ENCODE measurements around the gene PEAK1. TPM values are rescaled to one million over a fixed set of nuclear protein-coding genes. Genes with fewer than 3 reads are reported as not detected.

Gene PEAK1
- total and polyA plus RNA-seq, 9 of the 15 experiments (the other 6 are each of a cell fraction or from before 2014, with no cell fraction given), result 0.99 to 22.4 (median 10.8) TPM

- H3K27ac ChIP-seq (ENCODE audit: extremely low read depth, low read depth, low read length), result no peak overlapping the region
Measured at GRCh38 chr15:77071305-77072223, 348.3 kb downstream of the PEAK1 start.

More at GRCh38 chr15:77071305-77072223, 348.3 kb downstream of the PEAK1 start:
- in situ Hi-C loops (cut with MboI) (no loop called here), intact Hi-C loops (cut with micrococcal nuclease) (no loop called here)
- peak overlapping the region; percentile 92 for H2AFZ ChIP-seq (ENCODE audit: low read depth, low read length)
- H3K27me3 ChIP-seq (ENCODE audit: control insufficient read depth in 2 of 2, insufficient read depth in 2 of 2, low read length in 2 of 2), result peaks cover 13 to 28% of the 10 kb centered on the region in 2 experiments; a peak in 4 of 5 replicates
- ChIA-PET CTCF (ENCODE audit: low intra/inter-chr PET ratio) (no interaction called here), POLR2A (interaction anchor here (0.6 to 1.4 kb wide), 4 partner anchors 13 to 92 kb away, joined by 3 to 5 read pairs (median 3); no protein-coding TSS in a partner anchor)
- FAIRE-seq (no peak), DNase-seq (ENCODE audit: extremely low read depth in 1 of 4, low spot score in 3 of 4) (no peak), ATAC-seq (no peak)
- peaks cover 11 to 33% of the 10 kb centered on the region in 2 experiments for H3K4me1 ChIP-seq (replicated peaks in 1 of 2; ENCODE audit: control insufficient read depth in 2 of 2, insufficient read depth in 2 of 2, low read length in 2 of 2)
- BruUV-seq (replicated peaks), result no TSS peak
- 37% methylated on average over 15 of the region's 15 CpGs for WGBS (ENCODE audit: insufficient coverage, low coverage, missing lambda C conversion rate)
- peaks cover 37% of the 10 kb centered on the region for H3K79me2 ChIP-seq (ENCODE audit: control insufficient read depth, insufficient read depth, low read length)
- H4K20me1 ChIP-seq (replicated peaks; ENCODE audit: control insufficient read depth, insufficient read depth, low read length), result 0 out of 2 replicates have a peak, but pooled peaks cover 9% of the 10 kb centered on the region
- H3K36me3 ChIP-seq (ENCODE audit: control insufficient read depth, insufficient read depth, low read length), result peaks cover 8% of the 10 kb centered on the region; the same call in 1 of the 3 replicates
- peak overlapping the region; percentile 32 to 97; a peak in 3 of 4 replicates for H3K9ac ChIP-seq (ENCODE audit: insufficient read depth in 1 of 2, low read depth in 2 of 2, low read length in 2 of 2)
- peaks cover 5% of the 10 kb centered on the region for H3K9me1 ChIP-seq (ENCODE audit: control insufficient read depth, insufficient read depth, low read length)
- TF ChIP-seq HMBOX1 (IDR thresholded peaks at IDR 0.05) (peak; percentile 15; the same call in 1 of the 2 replicates), KDM1A (IDR thresholded peaks at IDR 0.05) (peak; percentile 39 to 70; a peak in 3 of 4 replicates), HCFC1 (IDR thresholded peaks at IDR 0.05; ENCODE audit: low read depth, low read length) (no peak), ZNF12 (CRISPR knock-in tag; IDR thresholded peaks at IDR 0.05) (no peak), CEBPG (CRISPR knock-in tag; IDR thresholded peaks at IDR 0.05) (no peak), CEBPG (tag; conservative IDR thresholded peaks at IDR 0.05 in 1 of 2, IDR thresholded peaks at IDR 0.05 in 1 of 2) (peak in 1 of 2 experiments; percentile 37; a peak in 1 of 4 replicates), MTA3 (IDR thresholded peaks at IDR 0.05; ENCODE audit: borderline replicate concordance) (0 out of 2 replicates have a peak, but pooled peaks have one; percentile 13), CBFA2T3 (IDR thresholded peaks at IDR 0.05) (peak; percentile 63), PRDM10 (IDR thresholded peaks at IDR 0.05; ENCODE audit: partially characterized antibody) (no peak), CBFA2T2 (conservative IDR thresholded peaks at IDR 0.05) (0 out of 2 replicates have a peak, but pooled peaks have one; percentile 6), CEBPB (tag; IDR thresholded peaks at IDR 0.05) (0 out of 2 replicates have a peak, but pooled peaks have one; percentile 22), GABPA (tag; conservative IDR thresholded peaks at IDR 0.05; ENCODE audit: low read depth) (no peak)
- H3K4me2 ChIP-seq (ENCODE audit: insufficient read depth, low read length), result peak overlapping the region; percentile 84
- peak overlapping the region; percentile 81; the same call in 1 of the 2 replicates for H3K4me3 ChIP-seq
- no peaks in the 10 kb centered on the region for H3K9me3 ChIP-seq (replicated peaks; ENCODE audit: control insufficient read depth, insufficient read depth, low read depth, low read length)

All from K562 (cell line).